Measurements from ENCODE around the gene HOXA5.
A peak's percentile ranks its signal among the peaks of the same experiment; 100 is the strongest.

Gene HOXA5

GRCh38 chr7:27162561-27163287 is 19.2 kb upstream of the HOXA5 start:
- TF ChIP-seq ZFX (IDR thresholded peaks at IDR 0.05; ENCODE audit: borderline replicate concordance) (no peak), CTCF (IDR thresholded peaks at IDR 0.05) (no peak)
- no peak overlapping the region for H3K27ac ChIP-seq

GRCh38 chr7:27161721-27162560 is 18.5 kb upstream of the HOXA5 start:
- H3K27ac ChIP-seq: no peak overlapping the region
- TF ChIP-seq ZFX (IDR thresholded peaks at IDR 0.05; ENCODE audit: borderline replicate concordance) (no peak), CTCF (IDR thresholded peaks at IDR 0.05) (no peak)

- H3K27ac ChIP-seq: no peak overlapping the region
- TF ChIP-seq ZFX (IDR thresholded peaks at IDR 0.05; ENCODE audit: borderline replicate concordance) (no peak), CTCF (IDR thresholded peaks at IDR 0.05) (peak; percentile 62)
Observed at GRCh38 chr7:27161214-27161720, 17.8 kb upstream of the HOXA5 start.

GRCh38 chr7:27160546-27161213 is 17.2 kb upstream of the HOXA5 start:
- TF ChIP-seq ZFX (IDR thresholded peaks at IDR 0.05; ENCODE audit: borderline replicate concordance) (no peak), CTCF (IDR thresholded peaks at IDR 0.05) (peak; percentile 99)
- H3K27ac ChIP-seq: no peak overlapping the region

GRCh38 chr7:27160145-27160545 is 16.7 kb upstream of the HOXA5 start:
- no peak for TF ChIP-seq CTCF (IDR thresholded peaks at IDR 0.05)
- TF ChIP-seq ZFX (IDR thresholded peaks at IDR 0.05; ENCODE audit: borderline replicate concordance): no peak
- no peak overlapping the region for H3K27ac ChIP-seq

- TF ChIP-seq CTCF (IDR thresholded peaks at IDR 0.05): no peak
- no peak for TF ChIP-seq ZFX (IDR thresholded peaks at IDR 0.05; ENCODE audit: borderline replicate concordance)
- no peak overlapping the region for H3K27ac ChIP-seq
Observed at GRCh38 chr7:27159266-27160144, 16.0 kb upstream of the HOXA5 start.

Data from 22Rv1 (cell line).